Endodermal cell (in vitro differentiated cells): ENCODE data around the gene PPP1R12B. TPM values are rescaled to one million over a fixed set of nuclear protein-coding genes. Genes with fewer than 3 reads are reported as not detected.
"Not testable (repeated sequence)": the region's sequence is repeated elsewhere in the genome, so short reads cannot be mapped to it uniquely, and the experiment has no call there.

Source experiments
- DNase-seq: peaks from one replicate; pipeline ENCODE4 v3.0.0-alpha.2; 2017
- H3K27ac ChIP-seq: 2 replicates; pipeline ENCODE4 v1.5.1; 2013; ENCODE audit warnings: mild to moderate bottlenecking, low read depth, low read length, moderate library complexity
- H3K27me3 ChIP-seq: 2 replicates; pipeline ENCODE4 v1.6.1; 2013; ENCODE audit warnings: mild to moderate bottlenecking, low read length, moderate library complexity; ENCODE audit not compliant: insufficient read depth, control insufficient read depth, poor library complexity, severe bottlenecking
- H3K36me3 ChIP-seq: 2 replicates; pipeline ENCODE4 v1.7.0; 2013; ENCODE audit warnings: mild to moderate bottlenecking, low read length, moderate library complexity; ENCODE audit not compliant: control insufficient read depth, insufficient read depth
- H3K4me1 ChIP-seq: one replicate; pipeline ENCODE4 v1.7.0; 2013; ENCODE audit warnings: low read length; ENCODE audit not compliant: control insufficient read depth, insufficient read depth
- H3K4me3 ChIP-seq: 2 replicates; pipeline ENCODE4 v1.5.1; 2013; ENCODE audit warnings: mild to moderate bottlenecking, low read length, moderate library complexity
- H3K9ac ChIP-seq: 2 replicates; pipeline ENCODE4 v1.6.1; 2013; ENCODE audit warnings: mild to moderate bottlenecking, low read length, moderate library complexity; ENCODE audit not compliant: poor library complexity, severe bottlenecking; ENCODE audit errors: extremely low read depth
- H3K9me3 ChIP-seq: 2 replicates; pipeline ENCODE4 v1.6.1; 2013; ENCODE audit warnings: mild to moderate bottlenecking, low read length, moderate library complexity; ENCODE audit not compliant: control insufficient read depth
- H3K27ac Mint-ChIP-seq: 2 replicates; pipeline ENCODE4 v1.8.0; 2020; ENCODE audit warnings: mixed read lengths
- H3K27me3 Mint-ChIP-seq: 2 replicates; pipeline ENCODE4 v1.8.0; 2021; ENCODE audit warnings: mild to moderate bottlenecking, mixed read lengths; ENCODE audit not compliant: insufficient read depth
- H3K36me3 Mint-ChIP-seq: 2 replicates; pipeline ENCODE4 v1.8.0; 2020; ENCODE audit warnings: low read depth, mixed read lengths
- H3K4me1 Mint-ChIP-seq: 2 replicates; pipeline ENCODE4 v1.8.0; 2020; ENCODE audit warnings: mixed read lengths
- H3K4me3 Mint-ChIP-seq: 2 replicates; pipeline ENCODE4 v1.8.0; 2020; ENCODE audit warnings: mild to moderate bottlenecking, moderate library complexity, mixed read lengths
- H3K9me3 Mint-ChIP-seq: 2 replicates; pipeline ENCODE4 v1.8.0; 2020; ENCODE audit warnings: mild to moderate bottlenecking, mixed read lengths
- WGBS, 2 experiments: methylation state at CpG; one replicate each; pipeline versions ENCODE4 v1.1.5 to v1.1.7; 2013; ENCODE audit warnings: missing lambda C conversion rate in 2 of 2, mixed read lengths in 1 of 2; ENCODE audit not compliant: insufficient coverage in 1 of 2, insufficient read length in 1 of 2; 5-methylcytosine and 5-hydroxymethylcytosine counted together
- total RNA-seq, 2 donors: library from RNA; stranded (reverse); fragmentation: NEBNext Ultra II Directional in 1 of 2; extraction: Animal tissue kit (Norgen Biotek cat#: 25700) in 1 of 2; gene quantifications; 2 replicates in 1 of 2; 3 replicates in 1 of 2; pipeline ENCODE4 v1.2.1, GENCODE V29; 2021
- TF ChIP-seq, protein P1 (sequence below): fragments of 200-600 bp; sonication (generic); conservative IDR thresholded peaks from 2 replicates; pipeline ENCODE4 v1.5.0; 2021; ENCODE audit warnings: antibody characterized with exemption, mild to moderate bottlenecking

The PPP1R12B gene
- total RNA-seq, 2 donors from 2014 or later = 19.2 to 20.3 TPM

DNA sequence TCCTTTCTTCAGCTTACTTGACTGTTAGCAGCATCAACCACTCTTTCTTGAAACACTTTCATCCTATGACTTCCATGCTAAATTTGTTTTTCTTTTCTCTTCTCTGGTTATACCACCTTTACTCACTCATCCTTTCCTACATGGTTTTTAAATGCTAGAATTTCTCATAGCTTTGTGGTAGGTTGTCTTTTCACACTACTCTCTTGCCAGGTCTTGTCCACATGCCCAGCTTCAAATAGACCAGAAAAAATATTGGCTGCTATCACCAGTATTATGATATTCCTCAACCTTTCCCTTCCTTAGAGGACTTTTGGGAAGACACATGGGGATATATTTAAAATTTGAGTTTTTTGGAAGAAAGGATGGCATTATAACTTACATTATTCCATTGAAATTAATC lies 48.8 kb downstream of the PPP1R12B start:
- Histone ChIP-seq H3K27me3 (no peaks in the 10 kb centered on the region), H3K9ac (no peak overlapping the region), H3K4me1 (no peaks in the 10 kb centered on the region), H3K4me3 (no peak overlapping the region), H3K27ac (no peak overlapping the region), H3K36me3 (no peaks in the 10 kb centered on the region), H3K9me3 (no peaks in the 10 kb centered on the region)
- DNase-seq = no peak
- H3K27ac Mint-ChIP-seq = no peak overlapping the region
- no peaks in the 10 kb centered on the region for H3K27me3 Mint-ChIP-seq
- peaks cover 3% of the 10 kb centered on the region for H3K4me1 Mint-ChIP-seq
- H3K36me3 Mint-ChIP-seq = no peaks in the 10 kb centered on the region
- no peak overlapping the region for H3K4me3 Mint-ChIP-seq
- H3K9me3 Mint-ChIP-seq = no peaks in the 10 kb centered on the region
- TF ChIP-seq, protein P1, sequence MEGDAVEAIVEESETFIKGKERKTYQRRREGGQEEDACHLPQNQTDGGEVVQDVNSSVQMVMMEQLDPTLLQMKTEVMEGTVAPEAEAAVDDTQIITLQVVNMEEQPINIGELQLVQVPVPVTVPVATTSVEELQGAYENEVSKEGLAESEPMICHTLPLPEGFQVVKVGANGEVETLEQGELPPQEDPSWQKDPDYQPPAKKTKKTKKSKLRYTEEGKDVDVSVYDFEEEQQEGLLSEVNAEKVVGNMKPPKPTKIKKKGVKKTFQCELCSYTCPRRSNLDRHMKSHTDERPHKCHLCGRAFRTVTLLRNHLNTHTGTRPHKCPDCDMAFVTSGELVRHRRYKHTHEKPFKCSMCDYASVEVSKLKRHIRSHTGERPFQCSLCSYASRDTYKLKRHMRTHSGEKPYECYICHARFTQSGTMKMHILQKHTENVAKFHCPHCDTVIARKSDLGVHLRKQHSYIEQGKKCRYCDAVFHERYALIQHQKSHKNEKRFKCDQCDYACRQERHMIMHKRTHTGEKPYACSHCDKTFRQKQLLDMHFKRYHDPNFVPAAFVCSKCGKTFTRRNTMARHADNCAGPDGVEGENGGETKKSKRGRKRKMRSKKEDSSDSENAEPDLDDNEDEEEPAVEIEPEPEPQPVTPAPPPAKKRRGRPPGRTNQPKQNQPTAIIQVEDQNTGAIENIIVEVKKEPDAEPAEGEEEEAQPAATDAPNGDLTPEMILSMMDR = no peak

DNA sequence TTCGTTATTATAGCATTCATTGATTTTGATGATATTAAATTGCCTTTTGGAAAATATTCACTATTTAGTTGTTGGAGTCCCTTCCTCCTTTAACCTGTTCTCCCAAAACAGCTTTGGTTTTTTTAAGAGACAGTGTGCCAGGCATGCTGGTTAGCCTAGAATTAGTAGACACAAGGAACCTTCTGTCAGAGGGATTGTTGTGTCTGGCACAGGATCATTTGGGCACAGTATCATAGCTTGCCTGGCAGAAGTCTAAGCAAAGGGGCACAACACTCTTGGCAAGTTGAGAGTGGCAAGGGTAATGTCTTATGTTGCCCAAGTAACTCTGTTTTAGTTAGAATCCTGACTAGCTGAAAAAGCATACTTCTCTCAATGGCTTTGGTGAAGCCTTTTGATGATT lies 49.9 kb downstream of the PPP1R12B start:
- H3K36me3 ChIP-seq, H3K9me3 Mint-ChIP-seq, H3K4me3 ChIP-seq, H3K27me3 Mint-ChIP-seq, H3K4me1 ChIP-seq, H3K36me3 Mint-ChIP-seq, DNase-seq, H3K9me3 ChIP-seq, H3K27ac ChIP-seq, H3K27me3 ChIP-seq, H3K9ac ChIP-seq, H3K4me1 Mint-ChIP-seq, H3K4me3 Mint-ChIP-seq, H3K27ac Mint-ChIP-seq: not testable (repeated sequence)
- 100% methylated on average over 1 of the region's 1 CpG for WGBS, 2 experiments

DNA sequence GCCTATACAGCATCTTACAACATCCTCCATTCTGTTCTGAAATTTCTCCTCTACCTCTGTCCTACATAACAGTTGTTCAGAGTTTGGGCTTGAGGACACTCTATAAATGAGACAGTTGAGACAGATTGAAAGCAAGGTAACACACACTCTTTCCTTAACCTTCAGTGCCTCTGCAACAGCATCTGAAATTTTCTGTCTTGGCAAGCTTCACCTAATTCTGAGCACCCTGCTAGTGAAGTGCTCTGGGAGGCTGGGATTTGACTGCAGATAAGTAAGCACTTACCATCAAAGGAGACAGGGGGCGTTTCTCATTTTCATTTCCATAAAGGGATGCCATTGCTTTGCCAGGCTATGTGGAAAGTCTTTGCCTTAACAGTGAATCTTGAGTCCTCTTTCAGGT lies 53.3 kb downstream of the PPP1R12B start:
- DNase-seq = peak; percentile 47
- H3K4me1 ChIP-seq, H3K9me3 Mint-ChIP-seq, H3K36me3 Mint-ChIP-seq, H3K27ac Mint-ChIP-seq, H3K27me3 Mint-ChIP-seq, H3K4me3 ChIP-seq, H3K4me1 Mint-ChIP-seq, H3K4me3 Mint-ChIP-seq, H3K27ac ChIP-seq, H3K27me3 ChIP-seq, H3K9me3 ChIP-seq, H3K9ac ChIP-seq, H3K36me3 ChIP-seq: not testable (repeated sequence)
- TF ChIP-seq, protein P1 = peak; percentile 60
- WGBS, 2 experiments = 80% methylated on average over 1 of the region's 1 CpG; no CpG with 5 or more reads in 1 of the 2 experiments

DNA sequence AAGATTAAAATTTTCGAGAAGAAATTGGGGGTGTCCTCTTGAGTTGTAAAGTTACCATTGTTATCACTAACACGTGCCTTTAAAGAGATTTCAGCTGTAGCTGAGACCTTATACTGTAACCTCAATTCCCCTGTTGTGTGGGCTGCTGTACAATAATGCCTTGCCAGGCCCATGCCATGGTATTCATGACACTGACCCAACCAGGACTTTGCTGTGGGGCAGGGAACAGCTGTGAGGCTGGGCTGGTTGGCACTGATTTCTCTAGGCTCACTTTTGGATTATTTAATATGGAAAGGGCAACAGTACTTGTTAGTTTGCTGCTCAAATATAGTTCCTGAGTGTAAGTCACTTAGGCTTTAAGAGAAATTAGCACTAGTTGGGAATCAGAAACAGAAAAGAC lies 54.9 kb downstream of the PPP1R12B start:
- DNase-seq, H3K27ac Mint-ChIP-seq, H3K4me1 Mint-ChIP-seq, H3K9me3 ChIP-seq, H3K36me3 ChIP-seq, H3K4me3 ChIP-seq, H3K9ac ChIP-seq, H3K4me1 ChIP-seq, H3K9me3 Mint-ChIP-seq, H3K36me3 Mint-ChIP-seq, H3K27ac ChIP-seq, H3K27me3 Mint-ChIP-seq, H3K4me3 Mint-ChIP-seq: not testable (repeated sequence)
- WGBS, 2 experiments = 94 to 96% methylated on average over 2 of the region's 2 CpGs
- H3K27me3 ChIP-seq = peaks cover 11% of the 10 kb centered on the region
